GM19193 (cell line): ENCODE measurements around the gene RAB29.

Experiments used
- POLR2A ChIP-seq: IDR thresholded peaks from 4 replicates; pipeline ENCODE4 v1.6.1; 2011; ENCODE audit not compliant: insufficient read depth, insufficient read length; ENCODE audit errors: extremely low read depth

RAB29 gene

DNA sequence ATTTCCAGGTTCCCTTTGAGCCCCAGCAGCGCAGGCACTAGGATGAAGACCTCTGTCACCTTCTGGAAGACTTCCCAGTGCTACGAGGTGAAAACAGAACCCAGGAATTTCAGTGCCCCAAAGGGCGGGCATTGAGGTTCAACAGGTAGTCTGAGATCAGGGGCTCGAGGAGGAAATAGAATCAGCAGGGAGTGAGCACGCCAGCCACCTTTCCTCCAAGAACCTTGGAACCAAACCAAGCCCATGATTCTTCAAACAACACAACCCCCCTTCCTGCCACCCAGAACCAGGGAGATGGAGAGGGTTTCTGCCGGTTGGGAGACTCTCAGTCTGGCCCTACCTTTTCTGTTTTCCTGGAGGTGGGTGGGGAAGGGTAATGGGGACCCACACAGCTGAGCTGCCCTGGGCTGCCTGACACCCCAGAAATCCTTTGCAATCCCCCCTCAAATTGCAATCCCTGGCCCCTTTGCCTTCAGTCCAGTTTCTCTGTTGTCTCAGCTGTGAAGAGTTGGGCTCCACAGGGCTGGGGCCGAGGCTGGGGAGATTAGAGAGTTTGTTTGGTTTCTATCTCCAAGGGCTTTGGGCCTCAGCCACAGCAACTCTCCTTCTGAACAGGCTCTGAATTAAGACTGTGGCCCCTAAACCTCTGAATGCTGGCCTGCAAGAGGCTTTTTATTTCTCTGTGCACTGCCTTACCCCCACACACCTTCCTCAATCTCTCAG is 25.9 kb upstream of the RAB29 start:
- TF ChIP-seq POLR2A: no peak

DNA sequence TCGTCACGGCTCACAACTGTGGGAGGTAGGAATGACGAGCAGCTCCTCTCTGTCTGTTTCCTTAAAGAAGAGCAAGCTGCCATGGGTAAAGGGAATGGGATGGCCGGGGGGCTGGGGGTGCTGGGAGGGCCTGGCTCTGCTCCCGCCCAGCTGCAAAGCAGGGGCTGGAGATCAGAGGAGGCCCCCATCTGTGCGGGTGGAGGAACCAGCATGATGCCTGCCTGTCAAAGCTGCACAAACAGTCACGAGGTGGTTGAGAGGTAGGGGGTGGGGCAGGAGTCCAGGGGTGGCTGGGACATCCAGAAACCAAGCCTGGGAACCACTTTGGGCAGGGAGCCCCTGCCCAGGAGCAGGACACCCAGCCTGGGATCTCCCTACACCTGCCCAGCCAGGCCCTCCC is 25.1 kb upstream of the RAB29 start:
- TF ChIP-seq POLR2A: no peak

DNA sequence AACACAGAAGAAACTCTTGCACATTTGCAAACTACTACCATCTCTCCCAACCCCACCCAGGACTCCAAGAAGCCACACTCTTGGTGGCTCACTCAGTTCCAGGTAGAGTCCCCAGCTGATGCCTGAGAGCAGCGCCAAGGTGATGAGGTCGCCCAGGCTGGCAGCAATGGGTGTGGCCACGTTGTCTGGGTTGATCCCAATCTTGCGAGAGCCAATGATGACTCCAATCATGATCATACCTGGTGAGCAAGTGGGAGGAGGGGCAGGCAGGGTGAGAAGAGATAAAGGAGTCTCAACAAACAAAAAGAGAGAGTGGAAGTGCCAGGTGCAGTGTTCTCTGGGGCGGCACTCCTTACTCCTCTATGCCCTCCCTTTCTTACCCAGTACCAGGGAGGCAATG is 23.3 kb upstream of the RAB29 start:
- no peak for TF ChIP-seq POLR2A

DNA sequence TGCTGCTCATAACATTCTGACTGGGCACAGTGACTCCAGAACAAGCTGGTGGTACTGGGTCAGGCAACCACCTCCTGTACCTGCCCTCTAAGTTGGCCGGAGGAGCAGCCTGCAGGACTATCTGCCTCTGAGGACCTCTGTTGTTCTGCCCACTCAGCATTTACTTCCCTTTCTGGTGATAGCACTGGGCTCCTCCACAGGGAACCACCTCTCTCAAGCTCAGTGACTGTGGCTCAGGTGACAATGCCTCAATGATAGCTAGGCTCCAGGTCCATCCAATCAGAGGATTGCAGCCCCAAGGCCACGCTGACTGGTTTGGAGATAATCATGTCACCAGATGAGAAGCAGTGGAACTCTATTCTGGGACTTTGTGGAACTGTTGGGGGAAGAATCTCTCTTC is 21.9 kb upstream of the RAB29 start:
- no peak for TF ChIP-seq POLR2A

DNA sequence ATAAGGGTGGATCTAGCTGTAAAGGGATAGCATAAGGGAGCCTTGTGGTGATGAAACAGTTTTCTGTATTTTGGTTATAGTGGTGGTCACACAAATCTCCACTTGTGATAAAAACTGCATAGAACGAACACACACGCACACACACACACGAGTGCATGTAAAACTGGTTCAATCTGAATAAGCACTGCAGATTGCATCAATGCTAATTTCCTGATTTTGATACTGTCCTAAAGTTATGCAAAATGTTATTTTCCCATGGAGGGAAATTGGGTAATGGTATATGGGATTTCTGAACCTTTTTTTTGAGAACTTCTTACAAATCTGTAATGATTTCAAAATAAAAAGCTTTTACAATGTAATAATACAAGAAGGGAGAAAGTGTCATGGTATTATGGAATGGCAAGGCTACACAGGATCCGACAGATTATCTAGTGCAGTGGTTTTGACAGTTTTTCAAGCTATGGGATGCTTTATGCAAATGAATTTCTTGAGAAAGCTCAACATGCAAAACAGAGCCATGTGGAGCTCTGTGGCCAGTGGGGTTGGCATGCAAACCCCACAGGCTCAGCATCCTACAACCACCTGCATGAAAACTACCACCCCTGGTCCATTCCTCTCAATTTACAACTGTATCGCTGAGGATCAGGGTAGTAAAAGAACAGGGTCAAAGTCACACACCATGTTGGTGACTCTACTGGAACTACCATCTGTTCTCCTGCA is 18.9 kb upstream of the RAB29 start:
- TF ChIP-seq POLR2A: no peak

DNA sequence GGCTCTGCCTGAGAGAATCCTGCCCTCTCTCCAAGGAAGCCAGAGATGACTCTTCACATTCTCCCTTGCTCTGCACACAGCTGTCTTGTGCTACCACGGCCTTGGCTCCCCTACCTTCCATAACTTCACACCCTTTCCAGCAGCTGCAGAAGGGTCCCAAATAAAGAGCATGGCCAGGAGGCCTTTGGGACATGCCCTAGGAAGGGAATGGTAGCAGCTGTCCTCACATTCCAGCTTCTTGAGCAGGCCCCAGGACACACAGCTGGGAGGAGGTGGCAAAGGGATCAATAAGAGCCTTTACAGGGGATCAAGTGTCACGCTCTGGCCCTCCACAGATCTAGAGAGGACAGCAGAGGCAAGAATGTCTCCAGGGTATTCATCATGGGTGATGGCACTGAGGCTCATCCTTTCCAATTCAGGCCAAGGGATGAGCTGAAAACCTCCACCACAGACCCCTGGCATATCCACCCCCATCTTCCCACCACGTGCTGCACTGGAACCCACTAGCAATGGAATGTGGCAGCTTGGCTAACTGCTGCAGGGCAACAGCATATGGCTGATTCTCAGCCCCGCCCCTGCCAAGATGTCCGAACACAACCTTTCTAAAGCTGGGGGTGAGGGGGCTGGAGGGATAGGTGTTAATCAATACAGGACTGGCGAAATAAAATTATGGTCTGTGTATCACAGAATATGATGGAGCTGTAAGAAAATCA is 17.8 kb upstream of the RAB29 start:
- no peak for TF ChIP-seq POLR2A

DNA sequence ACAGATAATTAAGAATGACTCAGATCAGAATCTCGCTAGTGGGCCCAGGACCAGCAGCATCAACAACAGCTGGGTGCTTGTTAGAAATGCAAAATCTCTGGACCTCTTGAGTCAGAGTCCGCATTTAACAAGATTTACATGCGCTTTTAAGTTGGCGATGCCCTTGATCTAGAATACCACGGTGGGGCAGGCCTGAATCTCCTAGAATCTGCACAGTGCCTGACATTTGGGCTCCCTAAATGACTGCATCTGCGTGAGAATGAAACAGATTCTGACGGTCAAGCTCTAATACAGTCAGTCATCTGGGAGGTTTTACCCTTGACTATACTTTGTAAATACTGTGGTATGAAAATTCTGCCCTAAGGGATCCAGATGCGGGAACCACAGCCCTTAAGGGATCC is 17.2 kb upstream of the RAB29 start:
- no peak for TF ChIP-seq POLR2A

DNA sequence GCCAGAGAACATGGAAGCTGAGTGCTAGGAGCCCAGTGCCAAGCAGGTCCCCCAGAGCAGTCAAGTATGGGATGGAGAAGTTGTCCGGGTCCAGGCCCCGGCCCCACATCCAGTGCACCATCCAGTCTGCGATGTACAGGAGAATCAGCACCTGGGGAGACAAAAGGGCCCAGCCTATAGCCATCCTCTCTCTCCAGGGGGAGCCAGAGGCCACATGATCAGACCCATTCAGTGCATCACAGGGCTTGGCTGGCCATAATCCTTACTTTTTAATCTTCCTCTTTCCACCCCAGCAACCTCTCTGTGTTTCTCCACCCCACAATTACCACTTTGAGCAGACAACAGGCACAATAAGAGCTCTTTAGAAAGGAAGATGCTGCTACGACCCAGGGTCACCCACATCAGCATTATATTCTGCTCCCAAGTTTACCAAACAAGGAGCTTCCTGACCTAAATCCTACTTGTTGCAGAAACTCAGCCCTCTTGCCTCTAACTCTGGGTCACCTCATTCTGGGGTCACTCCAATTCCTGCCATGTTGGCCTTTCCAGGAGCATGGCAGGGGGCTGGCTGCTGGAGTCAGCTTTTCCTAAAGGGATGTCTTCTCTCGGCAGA is 16.4 kb upstream of the RAB29 start:
- no peak for TF ChIP-seq POLR2A

DNA sequence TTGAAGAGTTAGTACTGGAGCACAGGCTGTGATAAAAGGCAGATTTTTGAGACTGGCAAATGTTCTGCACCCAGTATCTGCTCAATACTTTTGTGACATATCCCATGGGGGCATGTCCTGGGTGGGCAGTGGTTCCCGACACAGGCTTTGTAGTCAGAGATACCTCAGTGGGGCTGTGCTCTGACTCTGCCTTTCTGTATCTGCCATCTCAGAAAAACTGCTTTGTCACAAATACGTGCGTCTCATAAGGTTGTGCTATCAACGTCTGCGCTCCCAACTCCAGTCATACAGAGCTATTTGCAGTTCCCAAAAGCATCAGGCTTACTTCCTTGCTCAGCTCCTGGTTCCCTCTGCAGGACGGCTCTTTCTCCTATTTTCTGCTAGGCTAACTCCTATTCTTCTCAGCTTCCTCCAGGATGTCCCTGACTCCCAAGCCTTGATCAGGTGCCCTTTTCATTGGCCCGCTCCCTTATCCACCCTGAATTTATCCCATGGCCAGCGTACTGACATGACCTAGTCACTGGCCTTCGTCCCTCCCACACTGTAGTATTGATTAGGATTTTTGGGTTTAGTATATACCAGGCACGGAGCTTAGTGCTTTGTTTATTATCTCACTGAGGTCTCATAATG is 12.1 kb upstream of the RAB29 start:
- no peak for TF ChIP-seq POLR2A

DNA sequence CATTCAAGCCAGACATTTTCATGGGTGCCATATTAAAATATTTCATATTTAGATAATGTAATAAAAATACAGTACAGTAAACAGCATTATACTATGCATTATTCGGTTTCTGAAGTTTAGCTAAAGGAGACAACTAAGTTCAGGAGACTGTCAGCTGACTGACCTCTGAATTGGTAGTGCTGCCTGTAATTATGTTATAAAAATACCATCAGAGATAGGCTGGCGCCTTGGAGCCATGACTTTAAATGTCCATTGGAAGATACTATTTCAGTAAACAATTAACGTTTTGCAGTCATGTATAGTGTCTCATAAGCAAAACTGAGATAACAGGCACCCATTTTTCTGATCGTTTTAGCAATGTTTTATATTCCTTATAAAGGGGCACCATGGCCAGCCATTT is 11.3 kb upstream of the RAB29 start:
- no peak for TF ChIP-seq POLR2A

DNA sequence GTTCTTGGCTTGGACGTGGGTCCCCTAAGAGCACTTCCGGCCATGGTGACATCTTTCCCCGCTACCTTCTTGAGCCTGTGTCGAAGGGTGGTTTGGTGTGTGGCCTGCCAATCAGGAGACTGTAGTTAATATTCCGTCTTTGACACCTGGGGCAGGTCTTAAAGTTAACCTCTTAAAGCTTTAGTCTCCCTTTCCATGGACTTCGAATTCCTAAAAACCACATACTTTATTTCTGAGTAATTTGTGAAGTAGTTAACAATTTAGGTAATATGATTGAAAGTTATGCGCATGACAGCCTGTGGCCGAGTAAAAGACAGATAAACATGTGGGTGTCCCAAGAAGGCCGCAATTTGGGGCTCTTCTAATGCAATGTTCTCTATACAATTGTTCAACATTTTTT is 10.2 kb upstream of the RAB29 start:
- no peak for TF ChIP-seq POLR2A

DNA sequence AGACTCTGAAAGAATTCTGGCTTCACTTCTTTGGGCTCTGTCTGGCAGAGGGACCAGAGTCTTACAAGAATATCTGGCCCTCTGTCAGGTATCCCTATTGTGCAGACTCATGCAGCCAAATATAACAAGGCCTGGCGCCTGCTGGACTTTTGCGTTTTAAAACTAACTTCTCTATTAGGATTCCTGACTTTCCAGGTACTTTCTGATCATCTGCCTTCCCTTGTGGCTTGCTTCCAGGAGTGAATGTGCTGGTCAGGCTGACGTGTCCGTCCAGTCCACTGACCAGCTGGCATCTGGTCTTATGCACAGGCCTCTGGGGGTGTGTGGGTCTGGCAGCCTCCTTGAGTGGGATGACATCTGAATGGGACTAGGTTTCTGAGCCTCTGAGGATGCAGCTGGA is 8.6 kb upstream of the RAB29 start:
- TF ChIP-seq POLR2A: no peak

DNA sequence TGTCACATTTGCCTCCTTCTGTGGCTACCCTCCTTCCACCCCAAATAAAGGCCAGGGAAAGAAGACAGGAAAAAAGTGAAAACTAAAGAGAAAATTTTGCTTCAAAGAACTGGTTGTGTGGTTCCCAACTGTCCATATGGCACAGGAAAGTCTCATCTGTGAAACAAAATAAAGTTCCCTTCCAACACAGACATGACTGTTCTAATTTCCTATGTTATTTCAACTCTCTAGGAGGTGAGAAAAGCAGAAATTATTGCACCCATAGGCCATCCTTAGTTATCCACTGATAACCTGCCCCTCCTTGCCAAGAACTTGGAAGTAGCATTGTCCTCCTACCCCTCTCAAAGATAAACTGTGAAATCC is 8.1 kb upstream of the RAB29 start:
- TF ChIP-seq POLR2A: no peak

DNA sequence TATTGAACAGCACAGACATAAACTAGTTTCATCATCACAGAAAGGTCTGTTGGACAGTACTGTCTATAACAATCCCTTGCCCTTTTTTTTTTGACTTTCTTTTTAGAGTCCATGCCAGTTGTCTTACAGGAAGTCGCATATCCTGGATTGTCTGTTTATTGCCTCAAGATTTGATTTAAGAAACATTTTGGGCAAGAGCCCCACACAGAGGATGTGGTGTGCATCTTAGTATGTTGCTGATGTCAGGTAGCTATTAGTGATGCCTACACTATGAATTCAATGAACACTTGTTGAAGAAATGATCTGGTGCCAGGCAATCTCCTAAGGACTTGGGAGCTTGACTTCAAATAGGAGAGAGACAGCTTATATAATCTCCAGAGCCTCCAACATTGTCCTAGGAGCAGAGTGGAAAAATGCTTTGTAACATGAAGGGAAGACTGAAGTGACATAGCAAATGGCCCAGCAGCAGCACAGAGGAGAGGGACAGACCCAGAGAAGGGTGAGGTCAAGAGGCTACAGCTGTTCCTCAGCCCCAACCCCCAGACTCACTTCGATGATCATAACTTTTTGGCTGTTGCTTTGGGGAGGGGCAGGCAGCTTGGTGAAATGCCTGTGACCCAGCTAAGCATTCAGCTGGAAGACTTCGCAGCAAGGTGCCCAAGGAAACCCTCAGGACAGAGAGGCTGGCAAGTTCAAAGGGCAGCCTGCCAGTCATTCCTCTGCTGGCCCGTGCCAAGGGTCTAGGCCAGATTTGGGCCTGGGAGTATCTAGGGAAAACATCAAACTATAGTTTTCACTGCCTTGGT is 7.5 kb upstream of the RAB29 start:
- no peak for TF ChIP-seq POLR2A
